ACHN (cell line): ENCODE results near the gene MRM1.

Experiments used
- DNase-seq: peaks from one replicate; pipeline ENCODE4 v3.0.0-alpha.2; 2015
- in situ Hi-C: cut with HindIII; loops from 2 replicates; pipeline ENCODE4 v1.10.0; 2017; ENCODE audit warnings: low sequenced_read_pairs, low pct_ligation_motif_present, low pct_unique_long_range_greater_than_20kb

Gene MRM1

DNA sequence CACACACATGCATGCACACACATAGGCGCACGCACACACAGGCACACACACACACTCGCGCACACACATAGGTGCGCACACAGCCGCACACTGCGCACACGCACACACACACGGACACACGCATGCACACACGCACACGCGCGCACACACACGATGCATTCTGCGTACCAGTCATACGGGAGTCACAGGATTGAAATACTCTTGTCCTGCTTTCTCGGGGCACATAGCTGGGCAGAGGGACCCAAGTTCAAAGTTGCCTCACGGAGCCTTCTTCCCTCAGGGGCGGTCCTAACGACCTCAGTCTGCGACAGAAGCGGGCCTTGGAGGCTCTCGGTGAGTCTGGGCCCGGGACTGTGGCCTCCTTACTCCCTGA, 56.0 kb downstream of the MRM1 start:
- no peak for DNase-seq
- in situ Hi-C loops: no loop called here

DNA sequence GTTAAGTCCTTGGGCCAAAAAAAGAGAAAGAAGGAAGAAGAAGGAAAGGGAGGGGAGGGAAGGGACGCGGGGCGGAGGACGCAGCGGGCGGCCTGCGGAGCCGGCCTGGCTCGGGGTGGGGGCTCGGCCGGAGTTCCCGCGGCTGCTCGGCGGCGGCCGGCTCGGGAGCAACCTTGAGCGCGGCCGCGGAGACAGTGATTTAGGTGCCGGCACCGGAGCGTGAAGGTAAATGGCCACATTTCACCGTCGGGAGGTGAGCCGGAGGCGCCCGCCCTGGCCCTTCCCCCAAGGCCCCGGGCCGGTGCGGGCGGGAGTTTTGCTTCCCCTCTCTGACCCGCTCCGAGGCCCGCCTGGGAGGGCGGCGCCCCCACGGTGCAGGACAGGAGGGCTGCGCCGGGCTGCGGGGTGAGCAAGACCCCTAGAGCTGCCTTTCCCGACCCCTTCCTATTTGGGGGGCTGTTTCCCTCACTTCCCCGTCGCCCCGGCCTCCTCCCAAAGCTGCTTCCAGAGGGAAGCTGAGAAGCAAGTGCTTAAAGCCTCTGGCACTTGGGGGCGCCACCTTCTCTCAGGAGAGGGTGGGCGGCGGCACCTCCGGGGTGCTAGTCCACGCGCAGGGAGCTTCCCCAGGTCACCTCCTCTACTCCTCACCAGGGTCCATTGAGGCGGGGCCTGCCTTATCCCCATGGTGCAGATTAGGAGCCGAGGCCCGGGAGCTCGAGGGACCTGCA, 56.5 kb downstream of the MRM1 start:
- DNase-seq: peak; percentile 59
- in situ Hi-C loops: no loop called here
